ENCODE measurements around the gene KIAA1755.

Gene KIAA1755

GRCh38 chr20:38224531-38224930 lies 36.0 kb downstream of the KIAA1755 start:
- no peak overlapping the region for H3K18ac ChIP-seq (ENCODE audit: low read length)
- H3K4me2 ChIP-seq (ENCODE audit: low read length), result no peak overlapping the region
- H3K9me3 ChIP-seq (ENCODE audit: insufficient read depth, low read depth, low read length), result peaks cover 2% of the 10 kb centered on the region
- H4K8ac ChIP-seq (ENCODE audit: low read depth, low read length), result no peak overlapping the region
- no peak overlapping the region for H4K91ac ChIP-seq (ENCODE audit: low read depth, low read length)
- no peaks in the 10 kb centered on the region for H3K79me2 ChIP-seq (ENCODE audit: control insufficient read depth, insufficient read depth, low read length, poor library complexity)
- H2AK5ac ChIP-seq (ENCODE audit: low read length), result no peak overlapping the region
- H3K14ac ChIP-seq (ENCODE audit: low read length), result no peak overlapping the region
- no peak overlapping the region for H2BK120ac ChIP-seq (ENCODE audit: insufficient read depth, low read length, poor library complexity)
- H2AFZ ChIP-seq (ENCODE audit: insufficient read depth, low read length, poor library complexity), result no peak overlapping the region
- peaks cover 8% of the 10 kb centered on the region for H3K79me1 ChIP-seq (ENCODE audit: low read length)
- H3K9ac ChIP-seq (ENCODE audit: low read length), result no peak overlapping the region
- no peak overlapping the region for H3K4me3 ChIP-seq (ENCODE audit: low read depth, low read length)
- H2BK5ac ChIP-seq (ENCODE audit: low read depth, low read length, poor library complexity), result no peak overlapping the region
- no peaks in the 10 kb centered on the region for H3K36me3 ChIP-seq (ENCODE audit: control insufficient read depth in 1 of 2, insufficient read depth in 2 of 2, low read length in 2 of 2)
- no peak for DNase-seq
- H3K27me3 ChIP-seq (ENCODE audit: insufficient read depth, low read length), result no peaks in the 10 kb centered on the region
- H2BK12ac ChIP-seq (ENCODE audit: low read length), result no peak overlapping the region
- no peak overlapping the region for H3K23ac ChIP-seq (ENCODE audit: low read length)
- no peak overlapping the region for H4K12ac ChIP-seq (ENCODE audit: low read depth, low read length)
- H3K4me1 ChIP-seq (ENCODE audit: control insufficient read depth in 1 of 2, insufficient read depth in 2 of 2, low read length in 2 of 2), result peaks cover 6 to 8% of the 10 kb centered on the region in 2 experiments
- H3K4ac ChIP-seq (ENCODE audit: low read depth, low read length), result no peak overlapping the region
- WGBS (ENCODE audit: extremely low coverage, insufficient coverage, insufficient read length), result no CpG with 5 or more reads among the region's 10 CpGs
- H3K27ac ChIP-seq (ENCODE audit: low read depth, low read length), result no peak overlapping the region

GRCh38 chr20:38223743-38224100 lies 36.8 kb downstream of the KIAA1755 start:
- no peak overlapping the region for H4K8ac ChIP-seq (ENCODE audit: low read depth, low read length)
- no peak overlapping the region for H3K4me2 ChIP-seq (ENCODE audit: low read length)
- peak overlapping the region; percentile 14 for H2AK5ac ChIP-seq (ENCODE audit: low read length)
- no CpG with 5 or more reads among the region's 3 CpGs for WGBS (ENCODE audit: extremely low coverage, insufficient coverage, insufficient read length)
- H3K27me3 ChIP-seq (ENCODE audit: insufficient read depth, low read length), result no peaks in the 10 kb centered on the region
- no peak overlapping the region for H3K9ac ChIP-seq (ENCODE audit: low read length)
- H3K79me2 ChIP-seq (ENCODE audit: control insufficient read depth, insufficient read depth, low read length, poor library complexity), result no peaks in the 10 kb centered on the region
- H3K9me3 ChIP-seq (ENCODE audit: insufficient read depth, low read depth, low read length), result no peaks in the 10 kb centered on the region
- H3K36me3 ChIP-seq (ENCODE audit: control insufficient read depth in 1 of 2, insufficient read depth in 2 of 2, low read length in 2 of 2), result no peaks in the 10 kb centered on the region
- H2BK120ac ChIP-seq (ENCODE audit: insufficient read depth, low read length, poor library complexity), result no peak overlapping the region
- no peak overlapping the region for H3K23ac ChIP-seq (ENCODE audit: low read length)
- H3K4ac ChIP-seq (ENCODE audit: low read depth, low read length), result no peak overlapping the region
- no peak overlapping the region for H3K4me3 ChIP-seq (ENCODE audit: low read depth, low read length)
- no peak overlapping the region for H4K12ac ChIP-seq (ENCODE audit: low read depth, low read length)
- H4K91ac ChIP-seq (ENCODE audit: low read depth, low read length), result no peak overlapping the region
- H3K14ac ChIP-seq (ENCODE audit: low read length), result no peak overlapping the region
- peaks cover 15% of the 10 kb centered on the region for H3K79me1 ChIP-seq (ENCODE audit: low read length)
- no peak overlapping the region for H3K18ac ChIP-seq (ENCODE audit: low read length)
- no peak overlapping the region for H2BK12ac ChIP-seq (ENCODE audit: low read length)
- H2BK5ac ChIP-seq (ENCODE audit: low read depth, low read length, poor library complexity), result no peak overlapping the region
- H2AFZ ChIP-seq (ENCODE audit: insufficient read depth, low read length, poor library complexity), result no peak overlapping the region
- DNase-seq, result no peak
- no peak overlapping the region for H3K27ac ChIP-seq (ENCODE audit: low read depth, low read length)
- peaks cover 6 to 13% of the 10 kb centered on the region in 2 experiments for H3K4me1 ChIP-seq (ENCODE audit: control insufficient read depth in 1 of 2, insufficient read depth in 2 of 2, low read length in 2 of 2)

- H3K14ac ChIP-seq (ENCODE audit: low read length), result no peak overlapping the region
- H3K27ac ChIP-seq (ENCODE audit: low read depth, low read length), result no peak overlapping the region
- no peaks in the 10 kb centered on the region for H3K36me3 ChIP-seq (ENCODE audit: control insufficient read depth in 1 of 2, insufficient read depth in 2 of 2, low read length in 2 of 2)
- H2BK120ac ChIP-seq (ENCODE audit: insufficient read depth, low read length, poor library complexity), result no peak overlapping the region
- H2BK5ac ChIP-seq (ENCODE audit: low read depth, low read length, poor library complexity), result no peak overlapping the region
- H3K9ac ChIP-seq (ENCODE audit: low read length), result no peak overlapping the region
- no peak overlapping the region for H4K12ac ChIP-seq (ENCODE audit: low read depth, low read length)
- H4K8ac ChIP-seq (ENCODE audit: low read depth, low read length), result no peak overlapping the region
- H3K23ac ChIP-seq (ENCODE audit: low read length), result no peak overlapping the region
- no peak overlapping the region for H2AK5ac ChIP-seq (ENCODE audit: low read length)
- H3K79me1 ChIP-seq (ENCODE audit: low read length), result peaks cover 20% of the 10 kb centered on the region
- H3K4ac ChIP-seq (ENCODE audit: low read depth, low read length), result no peak overlapping the region
- H2BK12ac ChIP-seq (ENCODE audit: low read length), result no peak overlapping the region
- H3K18ac ChIP-seq (ENCODE audit: low read length), result no peak overlapping the region
- no peak overlapping the region for H4K91ac ChIP-seq (ENCODE audit: low read depth, low read length)
- H3K27me3 ChIP-seq (ENCODE audit: insufficient read depth, low read length), result no peaks in the 10 kb centered on the region
- no peak overlapping the region for H3K4me3 ChIP-seq (ENCODE audit: low read depth, low read length)
- no CpG with 5 or more reads among the region's 7 CpGs for WGBS (ENCODE audit: extremely low coverage, insufficient coverage, insufficient read length)
- H3K4me2 ChIP-seq (ENCODE audit: low read length), result no peak overlapping the region
- DNase-seq, result no peak
- H3K79me2 ChIP-seq (ENCODE audit: control insufficient read depth, insufficient read depth, low read length, poor library complexity), result no peaks in the 10 kb centered on the region
- peaks cover 12 to 18% of the 10 kb centered on the region in 2 experiments for H3K4me1 ChIP-seq (ENCODE audit: control insufficient read depth in 1 of 2, insufficient read depth in 2 of 2, low read length in 2 of 2)
- H2AFZ ChIP-seq (ENCODE audit: insufficient read depth, low read length, poor library complexity), result no peak overlapping the region
- no peaks in the 10 kb centered on the region for H3K9me3 ChIP-seq (ENCODE audit: insufficient read depth, low read depth, low read length)
Measured at GRCh38 chr20:38222923-38223742, 37.4 kb downstream of the KIAA1755 start.

GRCh38 chr20:38222231-38222922 lies 38.2 kb downstream of the KIAA1755 start:
- no peak overlapping the region for H3K4ac ChIP-seq (ENCODE audit: low read depth, low read length)
- no peak overlapping the region for H3K9ac ChIP-seq (ENCODE audit: low read length)
- no peak overlapping the region for H2AFZ ChIP-seq (ENCODE audit: insufficient read depth, low read length, poor library complexity)
- H4K91ac ChIP-seq (ENCODE audit: low read depth, low read length), result peak overlapping the region; percentile 1
- H3K4me1 ChIP-seq (ENCODE audit: control insufficient read depth in 1 of 2, insufficient read depth in 2 of 2, low read length in 2 of 2), result peaks cover 16 to 23% of the 10 kb centered on the region in 2 experiments
- DNase-seq, result peak; percentile 58 to 83
- H3K79me2 ChIP-seq (ENCODE audit: control insufficient read depth, insufficient read depth, low read length, poor library complexity), result peaks cover under 1% of the 10 kb centered on the region
- no CpG with 5 or more reads among the region's 12 CpGs for WGBS (ENCODE audit: extremely low coverage, insufficient coverage, insufficient read length)
- H3K27me3 ChIP-seq (ENCODE audit: insufficient read depth, low read length), result no peaks in the 10 kb centered on the region
- no peak overlapping the region for H2BK5ac ChIP-seq (ENCODE audit: low read depth, low read length, poor library complexity)
- no peak overlapping the region for H3K4me3 ChIP-seq (ENCODE audit: low read depth, low read length)
- no peaks in the 10 kb centered on the region for H3K36me3 ChIP-seq (ENCODE audit: control insufficient read depth in 1 of 2, insufficient read depth in 2 of 2, low read length in 2 of 2)
- no peak overlapping the region for H3K23ac ChIP-seq (ENCODE audit: low read length)
- no peak overlapping the region for H2BK12ac ChIP-seq (ENCODE audit: low read length)
- H2AK5ac ChIP-seq (ENCODE audit: low read length), result no peak overlapping the region
- H3K14ac ChIP-seq (ENCODE audit: low read length), result no peak overlapping the region
- H3K18ac ChIP-seq (ENCODE audit: low read length), result no peak overlapping the region
- no peak overlapping the region for H3K4me2 ChIP-seq (ENCODE audit: low read length)
- H2BK120ac ChIP-seq (ENCODE audit: insufficient read depth, low read length, poor library complexity), result no peak overlapping the region
- H3K79me1 ChIP-seq (ENCODE audit: low read length), result peaks cover 24% of the 10 kb centered on the region
- H4K8ac ChIP-seq (ENCODE audit: low read depth, low read length), result no peak overlapping the region
- no peak overlapping the region for H3K27ac ChIP-seq (ENCODE audit: low read depth, low read length)
- no peaks in the 10 kb centered on the region for H3K9me3 ChIP-seq (ENCODE audit: insufficient read depth, low read depth, low read length)
- no peak overlapping the region for H4K12ac ChIP-seq (ENCODE audit: low read depth, low read length)
